Measurements from ENCODE around the gene CHRNB1. TPM values are rescaled to one million over a fixed set of nuclear protein-coding genes. Genes with fewer than 3 reads are reported as not detected.

The CHRNB1 gene
- polyA plus RNA-seq, 6 donors from 2014 or later: 12.6 to 21.6 (median 15.6) TPM

DNA sequence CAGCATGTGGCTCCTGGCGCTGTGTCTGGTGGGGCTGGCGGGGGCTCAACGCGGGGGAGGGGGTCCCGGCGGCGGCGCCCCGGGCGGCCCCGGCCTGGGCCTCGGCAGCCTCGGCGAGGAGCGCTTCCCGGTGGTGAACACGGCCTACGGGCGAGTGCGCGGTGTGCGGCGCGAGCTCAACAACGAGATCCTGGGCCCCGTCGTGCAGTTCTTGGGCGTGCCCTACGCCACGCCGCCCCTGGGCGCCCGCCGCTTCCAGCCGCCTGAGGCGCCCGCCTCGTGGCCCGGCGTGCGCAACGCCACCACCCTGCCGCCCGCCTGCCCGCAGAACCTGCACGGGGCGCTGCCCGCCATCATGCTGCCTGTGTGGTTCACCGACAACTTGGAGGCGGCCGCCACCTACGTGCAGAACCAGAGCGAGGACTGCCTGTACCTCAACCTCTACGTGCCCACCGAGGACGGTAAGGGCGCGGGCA lies 36.6 kb upstream of the CHRNB1 start:
- no peaks in the 10 kb centered on the region for H3K9me3 Mint-ChIP-seq
- no peak overlapping the region for H3K4me3 Mint-ChIP-seq
- DNase-seq (no peak), ATAC-seq (ENCODE audit: low read depth in 2 of 2) (no peak)
- no peak overlapping the region for H3K27ac Mint-ChIP-seq
- H3K36me3 Mint-ChIP-seq: no peaks in the 10 kb centered on the region
- H3K4me1 Mint-ChIP-seq: peaks cover 8 to 30% (median 14%) of the 10 kb centered on the region in 3 donors
- peaks cover 16 to 35% (median 32%) of the 10 kb centered on the region in 3 donors for H3K27me3 Mint-ChIP-seq

DNA sequence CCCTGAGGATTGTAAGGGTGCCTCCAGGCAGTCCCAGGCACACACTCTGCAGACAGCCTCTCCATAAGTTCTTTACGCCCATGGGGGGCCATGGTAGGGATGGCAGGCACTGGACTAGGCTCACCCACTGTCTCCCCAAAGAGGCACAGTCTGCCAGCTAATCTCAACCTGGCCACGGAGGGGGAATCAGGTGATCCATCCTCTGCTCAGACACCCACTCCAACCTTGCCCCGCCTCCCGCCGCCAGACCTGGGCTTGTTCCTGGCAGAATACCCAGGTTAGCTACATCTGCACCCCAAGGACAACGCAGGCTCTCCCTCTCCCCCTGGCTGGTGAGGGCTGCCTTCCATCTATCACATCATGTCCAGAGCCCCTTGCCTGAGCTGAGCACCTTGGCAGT lies 36.0 kb upstream of the CHRNB1 start:
- Mint-ChIP-seq H3K36me3 (no peaks in the 10 kb centered on the region), H3K4me3 (peak overlapping the region in 2 of 8 donors; percentile 30 to 34), H3K4me1 (peaks cover 7 to 28% (median 11%) of the 10 kb centered on the region in 3 donors), H3K27ac (no peak overlapping the region), H3K9me3 (no peaks in the 10 kb centered on the region), H3K27me3 (peaks cover 16 to 35% (median 32%) of the 10 kb centered on the region in 3 donors)
- ATAC-seq (ENCODE audit: low read depth in 2 of 2) (no peak), DNase-seq (no peak)

DNA sequence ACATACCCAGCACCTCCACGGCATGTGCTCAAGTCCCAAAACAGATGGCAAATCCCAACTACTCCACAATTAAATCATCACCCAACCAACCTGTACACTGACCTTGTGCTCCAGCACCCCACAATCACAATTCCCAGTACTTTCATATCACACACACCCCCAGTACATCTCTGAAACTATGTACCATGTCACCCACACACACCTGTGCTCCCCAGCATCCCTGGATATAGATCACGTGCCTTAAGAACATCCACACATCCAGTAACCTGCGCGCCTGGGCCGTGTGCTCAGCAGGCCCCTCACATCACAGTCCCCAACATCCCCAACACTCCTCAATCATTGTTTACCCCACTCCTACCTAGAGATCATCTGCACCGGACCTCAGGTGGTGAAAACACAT lies 35.1 kb upstream of the CHRNB1 start:
- DNase-seq: no peak
- Mint-ChIP-seq H3K36me3 (no peaks in the 10 kb centered on the region), H3K4me3 (peak overlapping the region in 1 of 8 donors; percentile 11), H3K27me3 (peaks cover 16 to 35% (median 32%) of the 10 kb centered on the region in 3 donors), H3K4me1 (peaks cover 3 to 21% (median 11%) of the 10 kb centered on the region in 3 donors), H3K9me3 (no peaks in the 10 kb centered on the region), H3K27ac (peak overlapping the region in 1 of 6 donors; percentile 59)
- ATAC-seq (ENCODE audit: low read depth in 2 of 2): no peak

GRCh38 chr17:7410634-7411426 lies 34.0 kb upstream of the CHRNB1 start:
- DNase-seq (no peak), ATAC-seq (ENCODE audit: low read depth in 2 of 2) (no peak)
- H3K4me1 Mint-ChIP-seq: peaks cover 2 to 12% (median 6%) of the 10 kb centered on the region in 3 donors
- H3K27ac Mint-ChIP-seq: no peak overlapping the region
- no peaks in the 10 kb centered on the region for H3K36me3 Mint-ChIP-seq
- H3K9me3 Mint-ChIP-seq: no peaks in the 10 kb centered on the region
- H3K4me3 Mint-ChIP-seq: no peak overlapping the region
- H3K27me3 Mint-ChIP-seq: peaks cover 14 to 31% (median 25%) of the 10 kb centered on the region in 3 donors

- H3K36me3 Mint-ChIP-seq: no peaks in the 10 kb centered on the region
- H3K9me3 Mint-ChIP-seq: no peaks in the 10 kb centered on the region
- no peak overlapping the region for H3K4me3 Mint-ChIP-seq
- no peak for ATAC-seq (ENCODE audit: low read depth in 2 of 2)
- H3K4me1 Mint-ChIP-seq: peaks cover 0 to 8% (median 3%) of the 10 kb centered on the region in 3 donors
- no peak overlapping the region for H3K27ac Mint-ChIP-seq
- DNase-seq: no peak
- H3K27me3 Mint-ChIP-seq: peaks cover 10 to 27% (median 20%) of the 10 kb centered on the region in 3 donors
Observed at GRCh38 chr17:7411427-7411750, 33.5 kb upstream of the CHRNB1 start.

DNA sequence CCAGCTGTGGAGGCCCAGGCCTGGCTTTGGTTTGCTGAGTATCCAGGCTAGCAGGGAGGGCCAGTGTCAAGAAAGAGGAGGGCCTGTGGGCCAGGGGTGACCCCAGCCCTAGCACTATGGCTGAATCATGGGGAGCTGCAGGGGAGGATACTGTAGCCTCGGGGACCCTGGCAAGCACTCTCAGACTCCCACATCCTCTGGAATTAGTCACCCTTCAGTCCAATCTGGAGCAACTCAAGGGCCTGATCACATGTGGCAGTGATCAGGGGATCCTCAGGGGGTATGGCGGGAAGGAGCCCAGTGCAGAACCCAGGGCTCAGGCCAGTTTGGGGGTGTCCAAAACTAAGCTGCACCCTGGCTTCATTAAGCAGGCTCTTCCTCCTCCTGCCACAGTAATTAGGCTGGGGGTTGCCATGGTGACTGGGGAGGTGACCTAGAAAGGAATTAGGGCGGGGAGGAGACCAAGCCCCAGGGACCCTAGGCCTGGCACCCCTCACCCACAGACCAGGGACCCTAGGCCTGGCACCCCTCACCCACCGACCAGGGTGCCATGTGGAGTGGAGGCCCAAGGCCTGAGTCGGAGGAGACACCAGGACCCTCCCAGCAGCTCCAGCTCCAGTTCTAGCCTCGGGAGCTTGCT lies 31.4 kb upstream of the CHRNB1 start:
- Mint-ChIP-seq H3K27ac (no peak overlapping the region), H3K4me3 (no peak overlapping the region), H3K9me3 (no peaks in the 10 kb centered on the region), H3K27me3 (peaks cover 14 to 22% (median 20%) of the 10 kb centered on the region in 3 donors), H3K4me1 (peaks cover 0 to 3% (median 0%) of the 10 kb centered on the region in 3 donors), H3K36me3 (no peaks in the 10 kb centered on the region)
- DNase-seq (no peak), ATAC-seq (ENCODE audit: low read depth in 2 of 2) (no peak)

DNA sequence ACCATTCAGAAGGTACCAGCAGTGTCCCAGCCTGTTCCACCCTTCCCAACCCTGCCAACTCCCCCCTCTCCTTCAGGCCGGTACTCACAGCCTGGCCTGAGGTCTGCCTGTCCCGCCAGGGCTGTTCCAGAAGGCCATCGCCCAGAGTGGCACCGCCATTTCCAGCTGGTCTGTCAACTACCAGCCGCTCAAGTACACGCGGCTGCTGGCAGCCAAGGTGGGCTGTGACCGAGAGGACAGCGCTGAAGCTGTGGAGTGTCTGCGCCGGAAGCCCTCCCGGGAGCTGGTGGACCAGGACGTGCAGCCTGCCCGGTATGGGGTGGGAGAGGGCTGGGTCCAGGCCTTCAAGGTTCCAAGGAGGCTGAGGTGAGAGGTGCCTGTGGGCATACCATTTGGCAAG lies 30.0 kb upstream of the CHRNB1 start:
- Mint-ChIP-seq H3K4me3 (no peak overlapping the region), H3K9me3 (no peaks in the 10 kb centered on the region), H3K27ac (no peak overlapping the region), H3K36me3 (no peaks in the 10 kb centered on the region), H3K27me3 (peaks cover 4 to 22% (median 16%) of the 10 kb centered on the region in 3 donors), H3K4me1 (no peaks in the 10 kb centered on the region)
- no peak for DNase-seq
- no peak for ATAC-seq (ENCODE audit: low read depth in 2 of 2)

DNA sequence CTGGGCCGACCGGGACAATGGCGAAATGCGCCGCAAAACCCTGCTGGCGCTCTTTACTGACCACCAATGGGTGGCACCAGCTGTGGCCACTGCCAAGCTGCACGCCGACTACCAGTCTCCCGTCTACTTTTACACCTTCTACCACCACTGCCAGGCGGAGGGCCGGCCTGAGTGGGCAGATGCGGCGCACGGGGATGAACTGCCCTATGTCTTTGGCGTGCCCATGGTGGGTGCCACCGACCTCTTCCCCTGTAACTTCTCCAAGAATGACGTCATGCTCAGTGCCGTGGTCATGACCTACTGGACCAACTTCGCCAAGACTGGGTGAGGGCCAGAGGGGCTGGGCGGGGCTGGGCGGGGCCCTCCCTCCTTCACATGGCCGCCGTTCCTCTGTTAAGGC lies 29.1 kb upstream of the CHRNB1 start:
- Mint-ChIP-seq H3K36me3 (no peaks in the 10 kb centered on the region), H3K4me3 (no peak overlapping the region), H3K27me3 (peaks cover 3 to 17% (median 9%) of the 10 kb centered on the region in 3 donors), H3K4me1 (no peaks in the 10 kb centered on the region), H3K27ac (no peak overlapping the region), H3K9me3 (no peaks in the 10 kb centered on the region)
- ATAC-seq (ENCODE audit: low read depth in 2 of 2): no peak
- DNase-seq: no peak

DNA sequence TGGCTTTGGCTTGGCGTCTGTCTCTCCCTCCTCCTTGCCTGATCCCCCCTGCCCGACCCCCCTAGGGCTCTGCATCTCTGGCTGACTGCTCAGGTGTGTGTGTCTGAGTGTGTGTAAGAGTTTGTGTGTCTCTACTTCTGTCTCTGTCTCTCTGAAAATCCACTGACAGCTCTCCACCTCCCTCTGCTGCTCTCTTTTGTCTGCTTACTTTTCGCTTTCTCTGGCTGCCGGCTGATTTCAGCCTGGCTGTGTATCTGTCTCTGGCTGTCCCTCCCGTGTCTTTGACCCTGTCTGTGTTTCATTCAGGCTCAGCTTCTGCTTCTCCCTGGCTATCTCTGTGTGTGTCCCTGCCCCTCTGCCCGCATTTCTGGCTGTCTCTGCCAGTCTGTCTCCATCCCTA lies 28.5 kb upstream of the CHRNB1 start:
- Mint-ChIP-seq H3K27me3 (peaks cover 3 to 17% (median 9%) of the 10 kb centered on the region in 3 donors), H3K36me3 (no peaks in the 10 kb centered on the region), H3K9me3 (no peaks in the 10 kb centered on the region), H3K27ac (no peak overlapping the region), H3K4me1 (no peaks in the 10 kb centered on the region), H3K4me3 (no peak overlapping the region)
- no peak for DNase-seq
- ATAC-seq (ENCODE audit: low read depth in 2 of 2): no peak

GRCh38 chr17:7417056-7417655 lies 27.7 kb upstream of the CHRNB1 start:
- H3K36me3 Mint-ChIP-seq: no peaks in the 10 kb centered on the region
- no peaks in the 10 kb centered on the region for H3K9me3 Mint-ChIP-seq
- no peak overlapping the region for H3K27ac Mint-ChIP-seq
- H3K4me3 Mint-ChIP-seq: no peak overlapping the region
- peaks cover 3 to 17% (median 9%) of the 10 kb centered on the region in 3 donors for H3K27me3 Mint-ChIP-seq
- ATAC-seq (ENCODE audit: low read depth in 2 of 2) (no peak), DNase-seq (no peak)
- no peaks in the 10 kb centered on the region for H3K4me1 Mint-ChIP-seq

DNA sequence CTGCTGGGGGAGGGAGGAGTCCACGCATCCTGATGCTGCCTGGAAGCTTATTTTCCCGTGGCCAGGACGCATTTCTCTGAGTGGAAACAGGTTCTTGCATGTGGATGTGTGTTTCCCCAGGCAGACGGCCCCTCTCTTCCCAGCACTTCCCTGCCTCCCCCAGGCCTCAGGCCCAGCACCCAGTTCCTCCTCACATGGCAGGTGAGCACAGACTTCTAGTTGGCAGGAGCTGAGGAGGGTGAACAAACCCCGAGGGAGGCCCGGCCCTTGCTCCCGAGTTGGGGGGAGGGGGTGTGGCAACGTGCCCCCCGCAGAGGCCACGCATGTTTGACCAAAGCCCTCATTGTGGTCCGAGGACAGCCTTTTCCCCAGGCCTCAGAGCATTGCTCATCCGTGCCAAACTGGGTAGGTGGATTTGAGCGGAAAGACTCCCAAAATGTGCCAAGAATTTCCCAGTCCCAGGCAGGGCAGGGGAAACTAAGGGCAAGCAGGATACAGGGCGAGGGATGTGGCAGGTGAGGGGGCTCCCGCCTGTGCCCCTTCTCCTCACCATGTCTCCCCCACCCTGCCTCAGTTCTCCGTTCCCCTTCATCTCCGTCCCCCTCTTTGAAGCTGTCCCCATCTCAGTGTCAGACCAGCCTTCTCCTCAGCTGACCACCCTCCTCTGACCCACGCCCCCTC lies 26.2 kb upstream of the CHRNB1 start:
- ATAC-seq (ENCODE audit: low read depth in 2 of 2) (no peak), DNase-seq (no peak)
- H3K27me3 Mint-ChIP-seq: peaks cover 3 to 17% (median 9%) of the 10 kb centered on the region in 3 donors
- no peaks in the 10 kb centered on the region for H3K9me3 Mint-ChIP-seq
- no peaks in the 10 kb centered on the region for H3K36me3 Mint-ChIP-seq
- no peaks in the 10 kb centered on the region for H3K4me1 Mint-ChIP-seq
- no peak overlapping the region for H3K27ac Mint-ChIP-seq
- no peak overlapping the region for H3K4me3 Mint-ChIP-seq

GRCh38 chr17:7419819-7420610 lies 24.8 kb upstream of the CHRNB1 start, which contains the start of gene SPEM1:
TSS of gene SPEM1 (plus strand) at chr17:7420324. CDS start at chr17:7420385, 61 bp downstream.
- DNase-seq (no peak), ATAC-seq (ENCODE audit: low read depth in 2 of 2) (no peak)
- Mint-ChIP-seq H3K4me3 (no peak within 1 kb of the TSS), H3K27ac (no peak within 1 kb of the TSS), H3K36me3 (no peaks in the 10 kb centered on the region), H3K9me3 (no peaks in the 10 kb centered on the region), H3K4me1 (no peaks in the 10 kb centered on the region), H3K27me3 (peaks cover 3 to 22% (median 15%) of the 10 kb centered on the region in 3 donors)

GRCh38 chr17:7421186-7421585 lies 23.7 kb upstream of the CHRNB1 start:
- DNase-seq (no peak), ATAC-seq (ENCODE audit: low read depth in 2 of 2) (no peak)
- no peak overlapping the region for H3K4me3 Mint-ChIP-seq
- H3K9me3 Mint-ChIP-seq: no peaks in the 10 kb centered on the region
- no peaks in the 10 kb centered on the region for H3K36me3 Mint-ChIP-seq
- peaks cover 3 to 25% (median 19%) of the 10 kb centered on the region in 3 donors for H3K27me3 Mint-ChIP-seq
- H3K4me1 Mint-ChIP-seq: no peaks in the 10 kb centered on the region
- no peak overlapping the region for H3K27ac Mint-ChIP-seq

Data from naive B cell (primary cell).